GM19438 (cell line): Measurements from ENCODE around the gene IL31RA.
"Not testable (repeated sequence)": the region's sequence is repeated elsewhere in the genome, so short reads cannot be mapped to it uniquely, and the experiment has no call there.

Experiments
- ATAC-seq: cut with Tn5 transposase; IDR thresholded peaks from one replicate; pipeline ENCODE4 v1.9.1; 2021; ENCODE audit warnings: low read depth; ENCODE audit not compliant: unreplicated experiment

IL31RA gene

GRCh38 chr5:55850839-55851674 lies at the start of gene IL31RA:
Gene IL31RA (plus strand): TSS chr5:55851357. CDS start chr5:55851571, 214 bp downstream.
- no peak for ATAC-seq

GRCh38 chr5:55808814-55809213 lies 42.3 kb upstream of the IL31RA start:
- ATAC-seq, result not testable (repeated sequence)

- not testable (repeated sequence) for ATAC-seq
Measured at GRCh38 chr5:55815939-55816338, 35.2 kb upstream of the IL31RA start.

- no peak for ATAC-seq
Measured at GRCh38 chr5:55816342-55816741, 34.8 kb upstream of the IL31RA start.

GRCh38 chr5:55817030-55817429 lies 34.1 kb upstream of the IL31RA start:
- no peak for ATAC-seq

GRCh38 chr5:55820488-55820887 lies 30.7 kb upstream of the IL31RA start:
- no peak for ATAC-seq

GRCh38 chr5:55821731-55822512 lies 29.2 kb upstream of the IL31RA start:
- ATAC-seq, result no peak

GRCh38 chr5:55823151-55823796 lies 27.9 kb upstream of the IL31RA start:
- ATAC-seq, result no peak

- ATAC-seq, result no peak
Measured at GRCh38 chr5:55829956-55830355, 21.2 kb upstream of the IL31RA start.

GRCh38 chr5:55832446-55832845 lies 18.7 kb upstream of the IL31RA start:
- ATAC-seq, result no peak

GRCh38 chr5:55836191-55836590 lies 15.0 kb upstream of the IL31RA start:
- no peak for ATAC-seq

- no peak for ATAC-seq
Measured at GRCh38 chr5:55841976-55842375, 9.2 kb upstream of the IL31RA start.

GRCh38 chr5:55847837-55848236 lies 3.3 kb upstream of the IL31RA start:
- ATAC-seq, result no peak

- ATAC-seq, result no peak
Measured at GRCh38 chr5:55848783-55849182, 2.4 kb upstream of the IL31RA start.

GRCh38 chr5:55851675-55851979 lies 470 bp downstream of the IL31RA start:
- no peak for ATAC-seq

GRCh38 chr5:55852503-55852902 lies 1.3 kb downstream of the IL31RA start:
- no peak for ATAC-seq

- no peak for ATAC-seq
Measured at GRCh38 chr5:55853041-55853670, 2.0 kb downstream of the IL31RA start.

- no peak for ATAC-seq
Measured at GRCh38 chr5:55853818-55854217, 2.7 kb downstream of the IL31RA start.

GRCh38 chr5:55855509-55855908 lies 4.4 kb downstream of the IL31RA start:
- no peak for ATAC-seq

GRCh38 chr5:55856516-55857246 lies 5.5 kb downstream of the IL31RA start:
- ATAC-seq, result no peak
